Large intestine (tissue), 3 donors: Measurements from ENCODE around the gene LRP1. TPM values are rescaled to one million over a fixed set of nuclear protein-coding genes. Genes with fewer than 3 reads are reported as not detected.

Experiments used
- DNase-seq, 2 donors: peaks; one replicate each; pipeline versions ENCODE4 v3.0.0 to v3.0.0-alpha.2; 2013
- H3K27ac ChIP-seq: one replicate; pipeline ENCODE4 v1.5.1; 2013; ENCODE audit warnings: low read length
- H3K27me3 ChIP-seq: 2 replicates; pipeline ENCODE4 v1.6.1; 2013; ENCODE audit warnings: low read length; ENCODE audit not compliant: control insufficient read depth, insufficient read depth
- H3K36me3 ChIP-seq: 2 replicates; pipeline ENCODE4 v1.6.1; 2013; ENCODE audit warnings: low read length; ENCODE audit not compliant: control insufficient read depth, insufficient read depth
- H3K4me1 ChIP-seq: one replicate; pipeline ENCODE4 v1.6.1; 2013; ENCODE audit warnings: low read length; ENCODE audit not compliant: control insufficient read depth, insufficient read depth
- H3K4me3 ChIP-seq: one replicate; pipeline ENCODE4 v1.5.1; 2013; ENCODE audit warnings: low read length
- H3K9me3 ChIP-seq: one replicate; pipeline ENCODE4 v1.6.1; 2013; ENCODE audit warnings: mild to moderate bottlenecking, low read depth, low read length, moderate library complexity; ENCODE audit not compliant: control insufficient read depth
- WGBS: methylation state at CpG from one replicate; pipeline ENCODE4 v1.1.5; 2013; ENCODE audit warnings: low lambda C conversion rate; ENCODE audit not compliant: insufficient coverage; 5-methylcytosine and 5-hydroxymethylcytosine counted together
- polyA plus RNA-seq: library from polyadenylated mRNA; unstranded; fragments of 120-200 nt; gene quantifications from one replicate; pipeline ENCODE4 v1.2.1, GENCODE V29; 2013

Gene LRP1
- polyA plus RNA-seq, 1 donor: 100 TPM

DNA sequence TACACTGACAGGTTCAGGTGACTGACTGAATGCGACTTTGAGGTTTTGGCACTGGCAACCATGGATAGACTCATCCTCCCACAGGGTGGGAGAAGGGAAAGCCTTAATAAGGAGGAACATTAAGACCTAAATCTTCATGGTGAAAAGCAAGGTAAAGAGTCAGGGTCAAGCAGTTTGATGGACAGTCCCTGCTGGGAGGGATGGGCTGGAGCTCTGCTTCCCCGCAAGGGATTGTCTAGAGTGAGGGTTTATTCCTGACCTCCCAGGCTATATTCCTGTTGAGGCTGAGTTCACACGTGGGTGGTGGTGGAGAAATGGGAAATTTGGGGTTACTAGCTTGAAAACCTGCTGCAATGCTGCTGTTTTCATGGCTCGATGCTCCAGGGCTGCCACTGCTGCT is 132.1 kb downstream of the LRP1 start:
- Histone ChIP-seq H3K27ac (no peak overlapping the region), H3K9me3 (no peaks in the 10 kb centered on the region), H3K4me1 (no peaks in the 10 kb centered on the region), H3K4me3 (no peak overlapping the region), H3K36me3 (peaks cover 73% of the 10 kb centered on the region), H3K27me3 (no peaks in the 10 kb centered on the region)
- DNase-seq: no peak
- WGBS: no CpG with 5 or more reads among the region's 4 CpGs

GRCh38 chr12:57261428-57261865 is 133.2 kb downstream of the LRP1 start:
- Histone ChIP-seq H3K36me3 (peaks cover 66% of the 10 kb centered on the region), H3K27ac (no peak overlapping the region), H3K4me1 (no peaks in the 10 kb centered on the region), H3K27me3 (no peaks in the 10 kb centered on the region), H3K9me3 (no peaks in the 10 kb centered on the region), H3K4me3 (no peak overlapping the region)
- DNase-seq: no peak
- WGBS: 80% methylated on average over 1 of the region's 2 CpGs

DNA sequence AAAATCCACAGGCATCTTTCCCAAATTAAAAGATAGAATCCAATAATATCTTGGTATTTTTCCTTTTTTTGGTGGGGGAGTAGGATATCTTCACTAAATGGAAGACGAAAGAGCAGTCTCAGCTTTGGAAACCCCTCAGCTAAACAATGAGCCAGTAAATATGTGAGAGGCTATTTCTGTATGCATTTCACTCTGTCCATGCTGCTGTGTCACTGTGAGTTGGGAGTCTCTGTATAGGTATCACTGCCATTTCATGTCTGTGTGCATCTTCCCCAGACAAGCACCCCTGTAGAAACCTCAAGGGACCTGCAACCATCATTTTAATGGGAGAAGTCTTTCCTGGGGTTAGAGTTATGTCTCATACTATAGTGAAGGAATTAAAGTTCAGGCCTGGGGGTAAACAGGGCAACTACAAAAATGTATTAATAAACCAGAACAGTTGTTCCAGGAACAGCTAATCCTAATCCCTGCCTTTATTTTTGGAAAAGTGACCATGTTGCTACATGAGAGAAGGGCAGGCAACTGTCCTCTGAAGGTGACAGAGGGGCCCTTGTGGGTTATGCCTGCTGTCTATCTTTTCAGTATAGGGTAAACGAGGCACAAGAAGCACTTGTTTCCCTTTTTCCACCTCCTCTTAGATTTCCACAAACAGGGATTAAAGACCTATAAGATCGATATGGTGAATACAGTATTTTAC is 134.0 kb downstream of the LRP1 start:
- Histone ChIP-seq H3K9me3 (no peaks in the 10 kb centered on the region), H3K27me3 (no peaks in the 10 kb centered on the region), H3K4me3 (no peak overlapping the region), H3K36me3 (peaks cover 66% of the 10 kb centered on the region), H3K4me1 (no peaks in the 10 kb centered on the region), H3K27ac (no peak overlapping the region)
- no peak for DNase-seq
- 92% methylated on average over 2 of the region's 3 CpGs for WGBS

Other genes starting within 250 kb of the LRP1 start
- 0.03 TPM for gene SDR9C7, start 194.1 kb upstream of the LRP1 start, polyA plus RNA-seq
- gene RDH16, start 170.9 kb upstream of the LRP1 start, polyA plus RNA-seq: 0.34 TPM
- gene ZBTB39, start 121.9 kb upstream of the LRP1 start, polyA plus RNA-seq: 6.9 TPM
- 13.5 TPM for gene TAC3, start 112.0 kb upstream of the LRP1 start, polyA plus RNA-seq
- gene MYO1A, start 78.4 kb upstream of the LRP1 start, polyA plus RNA-seq: 385 TPM
- 12.0 TPM for gene NEMP1, start 49.7 kb upstream of the LRP1 start, polyA plus RNA-seq
- gene NAB2, start 39.4 kb upstream of the LRP1 start, polyA plus RNA-seq: 26.8 TPM
- gene STAT6, start 17.1 kb upstream of the LRP1 start, polyA plus RNA-seq: 114 TPM
- 1.7 TPM for gene LRP1-AS, start 19.1 kb downstream of the LRP1 start, polyA plus RNA-seq
- 0.91 TPM for gene NXPH4, start 88.3 kb downstream of the LRP1 start, polyA plus RNA-seq
- gene SHMT2, start 101.2 kb downstream of the LRP1 start, polyA plus RNA-seq: 66.3 TPM
- 4.0 TPM for gene STAC3, start 122.7 kb downstream of the LRP1 start, polyA plus RNA-seq